ENCODE results near the gene TK2.
"Not testable (repeated sequence)": the region's sequence is repeated elsewhere in the genome, so short reads cannot be mapped to it uniquely, and the experiment has no call there.

Gene TK2

GRCh38 chr16:66516808-66517585, 32.9 kb downstream of the TK2 start:
- DNase-seq = peak; percentile 97
- Histone ChIP-seq H3K4me3 (ENCODE audit: low read depth, low read length) (no peak overlapping the region), H3K27ac (peak overlapping the region; percentile 67), H3K27me3 (replicated peaks) (no peaks in the 10 kb centered on the region), H3K36me3 (replicated peaks) (no peaks in the 10 kb centered on the region)
- in situ Hi-C loops (cut with HindIII; ENCODE audit: low pct_ligation_motif_present, low sequenced_read_pairs) = no loop called here
- TF ChIP-seq CTCF (IDR thresholded peaks at IDR 0.05; ENCODE audit: low read depth, low read length, missing control alignments) = no peak

GRCh38 chr16:66516509-66516807, 33.5 kb downstream of the TK2 start:
- TF ChIP-seq CTCF (IDR thresholded peaks at IDR 0.05; ENCODE audit: low read depth, low read length, missing control alignments) = no peak
- DNase-seq = no peak
- Histone ChIP-seq H3K4me3 (ENCODE audit: low read depth, low read length) (no peak overlapping the region), H3K27ac (no peak overlapping the region), H3K36me3 (replicated peaks) (no peaks in the 10 kb centered on the region), H3K27me3 (replicated peaks) (no peaks in the 10 kb centered on the region)
- in situ Hi-C loops (cut with HindIII; ENCODE audit: low pct_ligation_motif_present, low sequenced_read_pairs) = no loop called here

GRCh38 chr16:66515596-66516508, 34.1 kb downstream of the TK2 start:
- peak; percentile 74 for TF ChIP-seq CTCF (IDR thresholded peaks at IDR 0.05; ENCODE audit: low read depth, low read length, missing control alignments)
- peak; percentile 58 for DNase-seq
- Histone ChIP-seq H3K27ac (no peak overlapping the region), H3K36me3 (replicated peaks) (no peaks in the 10 kb centered on the region), H3K4me3 (ENCODE audit: low read depth, low read length) (no peak overlapping the region), H3K27me3 (replicated peaks) (no peaks in the 10 kb centered on the region)
- in situ Hi-C loops (cut with HindIII; ENCODE audit: low pct_ligation_motif_present, low sequenced_read_pairs) = no loop called here

GRCh38 chr16:66514980-66515595, 34.8 kb downstream of the TK2 start:
- H3K27me3 ChIP-seq (replicated peaks); H3K27ac ChIP-seq; in situ Hi-C loops (cut with HindIII; ENCODE audit: low pct_ligation_motif_present, low sequenced_read_pairs); H3K36me3 ChIP-seq (replicated peaks); DNase-seq; H3K4me3 ChIP-seq (ENCODE audit: low read depth, low read length): not testable (repeated sequence)

- H3K4me3 ChIP-seq (ENCODE audit: low read depth, low read length); H3K27me3 ChIP-seq (replicated peaks); in situ Hi-C loops (cut with HindIII; ENCODE audit: low pct_ligation_motif_present, low sequenced_read_pairs); H3K27ac ChIP-seq; H3K36me3 ChIP-seq (replicated peaks); DNase-seq: not testable (repeated sequence)
Measured at GRCh38 chr16:66514391-66514790, 35.5 kb downstream of the TK2 start.

- Histone ChIP-seq H3K27me3 (replicated peaks) (no peaks in the 10 kb centered on the region), H3K4me3 (ENCODE audit: low read depth, low read length) (no peak overlapping the region), H3K36me3 (replicated peaks) (no peaks in the 10 kb centered on the region), H3K27ac (no peak overlapping the region)
- no peak for DNase-seq
- no peak for TF ChIP-seq CTCF (IDR thresholded peaks at IDR 0.05; ENCODE audit: low read depth, low read length, missing control alignments)
- in situ Hi-C loops (cut with HindIII; ENCODE audit: low pct_ligation_motif_present, low sequenced_read_pairs) = no loop called here
Measured at GRCh38 chr16:66513111-66513723, 36.7 kb downstream of the TK2 start.

Measured in brain microvascular endothelial cell (primary cell).